Renal cortical epithelial cell (primary cell): ENCODE measurements around the gene MAP2K7. TPM values are rescaled to one million over a fixed set of nuclear protein-coding genes. Genes with fewer than 3 reads are reported as not detected.
A peak's percentile ranks its signal among the peaks of the same experiment; 100 is the strongest.
"Not testable (repeated sequence)": the region's sequence is repeated elsewhere in the genome, so short reads cannot be mapped to it uniquely, and the experiment has no call there.

Experiments used
- DNase-seq: peaks from one replicate; pipeline ENCODE4 v3.0.0-alpha.2; 2011; ENCODE audit warnings: low read depth
- total RNA-seq: library from RNA; depleted of rRNA; stranded (reverse); fragments of >200 nt; gene quantifications from 2 replicates; pipeline ENCODE4 v1.2.3, GENCODE V29; 2014

MAP2K7 gene
- total RNA-seq, 1 donor from 2014 or later, result 19.0 TPM

DNA sequence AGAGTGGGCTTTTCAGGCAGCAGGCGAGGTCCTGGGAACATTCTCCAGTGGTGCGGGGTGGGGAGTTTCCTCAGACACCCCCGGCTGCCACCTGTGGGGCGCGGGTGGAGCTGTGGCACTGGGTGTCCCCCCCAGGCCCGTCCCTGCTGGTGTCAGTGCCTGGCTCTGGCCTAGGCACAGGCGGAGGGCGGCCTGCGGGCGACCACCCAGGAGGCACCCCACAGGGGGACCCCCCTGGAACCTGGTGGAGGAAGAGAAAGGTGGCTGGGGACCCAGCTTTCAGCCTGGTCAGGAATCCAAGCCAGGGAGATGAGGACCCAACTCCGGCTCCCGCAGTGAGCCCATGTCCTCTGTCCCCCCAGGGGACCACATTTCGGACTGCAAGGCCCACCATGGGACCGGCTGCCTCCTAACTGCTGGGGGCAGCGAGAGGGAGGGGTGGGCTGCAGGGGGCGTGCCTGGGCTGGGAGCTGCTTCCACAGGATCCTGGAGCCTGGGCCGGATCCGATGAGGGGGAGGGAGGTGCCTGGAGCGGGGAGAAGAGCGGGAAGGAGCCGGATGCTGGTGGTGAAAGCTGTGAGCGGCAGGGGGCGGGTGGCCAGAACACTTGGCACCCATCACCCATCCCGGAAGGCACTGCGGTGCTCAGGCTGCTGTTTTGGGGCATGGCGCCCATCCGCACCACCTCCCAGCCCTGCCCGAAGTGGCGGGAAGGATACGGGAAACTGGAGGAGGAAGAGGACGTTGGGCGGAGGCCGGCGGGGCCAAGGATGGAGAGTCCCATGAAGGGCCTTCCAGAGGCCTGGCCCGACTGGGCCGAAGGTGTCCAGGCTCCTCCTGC, 27.8 kb downstream of the MAP2K7 start:
- no peak for DNase-seq

DNA sequence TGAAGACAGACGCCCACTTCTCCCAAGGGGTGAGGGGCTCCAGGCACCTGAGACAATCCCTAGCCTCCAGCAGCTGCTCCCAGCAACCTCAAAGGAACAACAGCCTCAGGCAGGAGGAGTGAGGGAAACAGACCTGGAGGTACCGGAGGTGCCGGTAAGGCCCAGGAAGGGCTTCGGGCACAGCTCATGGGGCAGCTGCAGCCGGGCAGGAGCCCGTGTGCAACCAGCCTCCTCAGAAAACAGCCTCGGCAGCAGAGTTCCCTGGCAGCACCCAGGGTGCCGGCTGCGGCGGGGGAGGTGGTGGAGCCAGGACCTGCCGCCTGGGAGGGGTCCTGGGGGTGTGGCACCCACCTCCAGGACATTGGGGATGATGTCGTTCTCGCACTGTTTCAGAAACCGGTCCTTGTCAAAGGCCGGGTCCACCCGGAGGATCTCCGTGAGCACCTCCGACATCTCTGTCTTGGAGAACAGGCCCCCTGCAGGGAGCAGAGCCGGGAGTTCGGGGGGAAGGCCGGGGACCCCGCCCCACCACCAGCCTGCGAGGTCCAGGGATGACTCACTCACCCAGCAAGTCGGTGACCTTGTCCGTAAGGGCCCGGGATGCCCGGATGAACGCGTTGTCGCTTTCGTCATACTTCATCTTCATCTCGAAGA, 28.7 kb downstream of the MAP2K7 start:
- DNase-seq, result no peak

DNA sequence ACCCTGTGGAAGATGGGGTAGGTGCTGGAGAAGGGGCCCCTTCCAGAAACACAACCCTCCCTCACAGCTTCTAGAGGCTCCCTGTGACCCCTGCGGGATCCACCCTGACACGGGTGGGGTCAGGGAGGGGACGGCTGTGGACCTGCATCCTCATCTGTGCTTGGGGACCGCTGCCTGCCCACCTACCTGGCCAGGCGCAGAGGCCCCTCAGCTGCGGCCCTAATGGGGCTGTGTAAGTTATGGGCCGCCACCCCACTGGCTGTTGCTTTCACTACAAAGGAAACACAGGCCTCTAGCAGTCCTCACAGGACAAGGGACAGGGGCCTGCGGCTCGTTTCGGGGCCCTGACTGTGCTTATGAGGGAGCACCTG, 29.2 kb downstream of the MAP2K7 start:
- no peak for DNase-seq

DNA sequence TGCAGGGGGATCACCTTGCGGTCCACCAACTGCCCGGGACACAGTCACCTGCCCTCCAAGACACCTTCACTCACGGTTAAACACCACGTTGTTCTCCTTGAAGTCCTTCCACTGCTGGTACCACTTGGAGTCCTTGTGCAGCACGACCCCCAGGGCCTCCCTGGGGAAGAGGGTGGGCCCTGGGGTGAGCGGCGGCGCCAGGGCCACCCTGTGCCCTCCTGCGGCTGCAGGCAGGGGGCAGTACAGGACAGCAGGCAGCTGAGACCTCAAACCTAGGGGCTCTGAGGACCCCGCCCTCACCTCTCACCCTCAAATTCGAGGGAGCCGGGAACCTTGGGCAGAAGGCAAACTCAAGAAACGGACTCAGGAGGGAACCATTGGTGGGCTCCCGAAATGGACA, 29.7 kb downstream of the MAP2K7 start:
- no peak for DNase-seq

DNA sequence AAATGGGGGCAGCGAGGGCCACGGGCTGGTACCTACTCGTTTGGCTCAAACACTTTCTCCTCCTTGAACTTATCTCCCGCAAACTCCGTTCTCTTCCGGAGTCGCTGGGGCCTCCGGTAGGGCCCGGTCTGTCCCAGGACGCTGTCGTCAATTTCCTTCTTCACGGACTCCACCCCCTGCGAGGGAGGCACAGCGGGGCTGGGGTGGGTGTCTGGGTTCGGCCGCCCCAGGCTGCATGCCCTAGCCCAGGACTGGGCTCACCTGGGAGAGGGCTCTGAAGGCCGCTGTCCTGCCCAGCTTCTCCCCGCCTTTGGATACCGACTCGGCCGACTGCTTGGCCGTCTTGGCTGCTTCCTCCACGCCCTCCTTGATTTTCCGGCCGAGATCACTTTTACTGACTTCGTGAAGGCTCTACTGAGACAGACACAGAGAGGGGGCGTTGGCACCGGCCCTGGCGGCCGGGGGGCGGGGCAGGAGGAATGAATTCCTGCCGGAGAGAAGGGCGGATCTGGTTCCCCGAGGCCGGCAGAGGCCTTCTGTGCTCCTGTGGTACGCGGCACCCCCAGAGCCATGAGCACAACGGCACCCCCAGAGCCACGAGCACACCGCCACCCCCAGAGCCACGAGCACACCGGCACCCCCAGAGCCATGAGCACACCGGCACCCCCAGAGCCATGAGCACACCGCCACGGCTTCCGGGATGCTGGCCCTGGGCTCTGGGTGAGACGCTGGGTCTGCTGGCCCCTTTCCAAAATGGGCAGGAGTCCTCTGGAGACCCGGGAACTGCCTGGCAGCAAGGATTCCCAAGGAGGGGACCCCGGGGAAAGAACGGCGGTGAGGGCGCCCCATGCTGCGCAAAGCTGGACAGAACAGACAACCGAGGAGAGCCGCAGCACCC, 30.4 kb downstream of the MAP2K7 start:
- no peak for DNase-seq

DNA sequence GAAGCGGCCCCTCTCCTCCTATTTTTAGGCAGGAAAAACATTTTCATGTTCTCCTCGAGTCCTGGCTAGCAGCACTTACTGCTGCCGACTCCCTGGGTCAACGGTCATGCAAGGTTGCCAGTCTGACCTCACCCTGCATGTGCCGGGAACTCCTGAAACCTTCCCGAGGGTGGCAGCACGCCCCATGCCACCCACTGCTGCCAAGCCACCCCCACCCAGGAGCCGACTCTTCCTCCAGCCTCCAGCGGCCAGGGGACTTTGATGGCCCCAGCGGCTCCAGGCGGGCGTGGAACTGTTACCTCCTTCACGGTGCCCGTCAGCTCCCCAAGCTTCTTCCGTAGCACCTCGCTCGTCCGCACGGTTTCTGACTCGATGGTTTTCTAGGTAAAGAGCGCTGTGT, 31.1 kb downstream of the MAP2K7 start:
- no peak for DNase-seq

DNA sequence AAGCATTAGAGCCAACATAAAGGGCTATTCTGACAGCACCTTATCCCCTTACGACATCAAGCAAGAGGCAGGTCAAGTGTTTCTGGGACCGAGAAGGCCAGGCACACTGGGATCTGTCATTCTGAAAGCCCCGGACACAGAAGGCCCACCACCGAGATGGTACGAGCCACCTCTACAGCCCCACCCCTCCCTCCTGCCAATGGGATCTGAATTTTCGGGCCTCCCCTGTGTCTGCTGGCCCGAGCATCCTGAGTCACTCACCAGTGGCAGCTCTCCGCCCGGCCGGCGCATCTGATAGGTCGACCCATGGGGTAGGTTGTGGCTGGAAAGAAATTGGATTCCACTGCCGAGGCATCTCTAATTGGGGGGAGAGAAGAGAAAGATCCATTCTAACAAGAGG, 37.2 kb downstream of the MAP2K7 start:
- no peak for DNase-seq

DNA sequence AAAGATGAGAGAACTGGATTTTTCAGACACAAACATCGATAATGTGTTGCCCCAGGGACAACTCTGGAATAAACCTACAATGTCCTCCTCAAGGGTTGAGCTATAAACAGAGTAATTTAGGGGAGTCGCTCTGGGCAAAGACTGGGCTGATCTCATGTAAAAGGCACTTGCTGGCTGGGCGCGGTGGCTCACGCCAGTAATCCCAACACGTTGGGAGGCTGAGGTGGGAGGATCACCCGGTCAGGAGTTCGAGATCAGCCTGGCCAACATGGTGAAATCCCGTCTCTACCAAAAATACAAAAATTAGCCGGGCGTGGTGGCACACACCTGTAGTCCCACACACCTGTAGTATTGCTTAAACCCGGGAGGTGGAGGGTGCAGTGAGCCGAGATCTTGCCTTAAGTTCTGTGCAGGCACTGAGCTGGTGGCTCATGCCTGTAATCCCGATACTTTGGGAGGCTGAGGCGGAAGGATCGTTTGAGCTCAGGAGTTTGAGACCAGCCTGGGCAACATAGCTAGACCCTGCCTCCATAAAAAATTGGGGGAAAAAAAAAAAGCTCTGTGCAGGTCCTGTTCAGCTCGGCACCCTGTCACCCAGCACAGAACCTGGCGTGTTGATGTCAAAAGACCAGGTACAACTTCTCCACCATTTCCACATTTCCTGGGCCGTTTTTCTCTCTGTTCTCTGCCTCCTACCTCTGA, 38.4 kb downstream of the MAP2K7 start:
- no peak for DNase-seq

DNA sequence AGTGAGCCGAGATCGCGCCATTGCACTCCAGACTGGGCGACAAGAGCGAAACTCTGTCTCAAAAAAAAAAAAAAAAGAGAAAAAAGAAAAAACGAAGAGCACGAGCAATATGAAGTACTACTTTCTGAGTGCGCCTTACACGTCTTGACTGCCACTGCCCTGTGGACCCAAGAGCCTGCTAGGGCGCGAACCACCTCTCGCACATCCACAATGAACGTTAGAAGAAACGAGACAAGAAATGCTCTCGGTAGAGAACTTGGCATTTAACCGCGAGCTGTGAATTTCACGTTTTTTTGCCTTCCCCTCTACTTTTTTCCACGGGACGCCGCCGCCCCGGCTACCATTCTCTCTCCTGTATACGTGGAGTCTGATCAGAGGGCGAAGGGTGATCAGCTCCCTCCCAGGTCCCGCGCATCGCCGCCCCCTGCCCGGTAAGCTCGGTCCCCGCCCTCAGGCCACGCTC, 39.3 kb downstream of the MAP2K7 start:
- DNase-seq, result no peak

DNA sequence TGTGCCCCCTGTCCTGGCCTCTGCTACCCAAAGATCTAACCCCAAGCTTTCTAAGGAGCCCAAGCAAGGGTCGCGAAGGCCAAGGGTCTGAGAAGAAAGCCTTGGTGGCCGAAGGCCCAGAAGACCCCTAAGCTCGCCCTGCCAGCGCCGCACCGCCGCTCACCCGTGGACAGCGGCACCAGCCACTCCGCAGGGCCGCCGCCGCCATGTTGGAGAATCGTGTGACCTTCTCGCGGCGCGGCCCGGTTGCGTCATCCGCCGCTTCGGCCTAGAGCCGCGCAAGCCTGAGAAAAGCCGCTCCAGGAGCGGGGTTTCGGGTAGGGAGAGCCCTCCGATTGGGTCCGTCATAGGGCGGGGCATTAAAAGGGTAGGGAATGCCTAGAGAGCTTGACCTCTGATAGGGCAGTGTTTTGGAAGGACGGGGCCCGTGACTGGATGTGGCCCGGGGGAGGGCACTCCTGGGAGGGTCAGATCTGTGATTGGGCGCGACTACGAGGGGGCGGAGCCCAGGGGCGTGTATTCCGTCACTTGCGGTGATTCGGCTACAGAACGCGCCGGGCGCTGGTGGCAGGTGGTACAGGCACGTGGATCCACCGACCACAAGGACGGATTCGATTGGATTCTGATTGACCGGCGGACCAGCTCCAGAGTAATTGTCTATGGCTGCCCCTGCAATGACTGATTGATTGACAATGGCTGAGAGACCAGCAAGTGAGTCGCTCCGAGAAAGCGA, 39.9 kb downstream of the MAP2K7 start, which contains the start of gene TIMM44:
TIMM44 (minus strand) TSS at position 223 of the 733 bp plus-strand sequence; CDS start at position 208, 15 bp downstream.
- DNase-seq, result peak; percentile 98

DNA sequence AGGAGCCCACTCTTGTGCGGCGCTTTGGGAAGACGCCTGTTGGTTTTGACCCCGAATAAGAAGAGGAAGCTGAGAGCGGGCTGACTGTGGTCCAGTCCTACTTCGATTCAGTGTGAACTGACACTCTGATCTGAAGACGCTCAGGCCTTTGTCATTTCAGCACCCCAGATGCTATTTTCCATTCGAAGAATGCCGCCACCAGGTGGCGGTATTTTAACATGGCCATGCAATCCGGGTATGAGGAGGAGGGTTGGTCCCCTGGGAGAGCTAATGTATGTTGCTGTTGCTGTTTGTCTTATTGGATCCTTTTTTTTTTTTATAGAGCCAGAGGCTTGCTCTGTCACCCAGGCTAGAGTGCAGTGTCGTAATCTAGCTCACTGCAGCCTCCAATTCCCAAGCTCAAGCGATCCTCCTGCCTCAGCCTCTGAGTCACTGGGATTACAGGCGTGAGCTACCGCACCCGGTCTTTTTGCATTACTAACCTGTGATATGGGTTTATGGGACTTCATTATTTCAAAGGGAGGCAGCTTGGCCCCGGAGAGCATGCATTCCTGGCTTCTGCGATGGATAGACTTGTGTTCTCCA, 40.6 kb downstream of the MAP2K7 start:
- peak; percentile 82 for DNase-seq

DNA sequence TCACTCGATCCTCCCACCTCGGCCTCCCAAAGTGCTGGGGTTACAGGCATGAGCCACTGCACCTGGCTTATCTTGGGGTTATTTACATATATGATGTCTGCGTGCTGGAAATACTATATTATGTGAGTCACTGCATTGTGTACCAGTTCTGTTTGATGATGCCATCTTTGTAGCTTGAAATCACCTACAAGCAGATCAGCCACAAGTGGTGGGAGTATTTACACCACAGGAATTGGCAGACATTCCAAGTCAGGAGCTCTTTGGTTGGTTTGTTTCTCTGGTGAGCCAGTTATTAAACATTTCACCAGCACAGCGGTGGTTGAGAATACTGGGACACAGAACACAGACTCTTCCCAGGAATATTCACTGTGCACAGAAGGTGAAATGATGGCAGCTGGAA, 44.3 kb downstream of the MAP2K7 start:
- no peak for DNase-seq

DNA sequence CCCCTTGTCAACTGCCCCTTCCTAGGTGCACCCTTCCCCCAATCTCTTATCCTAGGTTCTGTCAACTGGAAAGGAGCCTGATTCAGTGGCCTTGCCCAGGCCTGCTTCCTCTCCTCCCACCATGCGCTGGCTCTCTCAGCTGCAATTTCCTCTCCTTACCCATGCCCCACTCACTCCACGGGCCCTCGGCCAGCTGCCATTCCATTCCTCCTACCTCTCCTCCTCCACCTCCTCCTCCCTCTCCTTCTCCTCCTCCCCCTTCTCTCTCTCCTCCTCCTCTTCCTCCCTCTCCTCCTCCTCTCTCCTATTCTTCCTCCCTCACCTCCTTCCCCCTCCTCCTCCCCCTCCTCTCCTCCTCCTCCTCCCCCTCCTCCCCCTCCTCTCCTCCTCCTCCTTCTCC, 49.4 kb downstream of the MAP2K7 start:
- no peak for DNase-seq

DNA sequence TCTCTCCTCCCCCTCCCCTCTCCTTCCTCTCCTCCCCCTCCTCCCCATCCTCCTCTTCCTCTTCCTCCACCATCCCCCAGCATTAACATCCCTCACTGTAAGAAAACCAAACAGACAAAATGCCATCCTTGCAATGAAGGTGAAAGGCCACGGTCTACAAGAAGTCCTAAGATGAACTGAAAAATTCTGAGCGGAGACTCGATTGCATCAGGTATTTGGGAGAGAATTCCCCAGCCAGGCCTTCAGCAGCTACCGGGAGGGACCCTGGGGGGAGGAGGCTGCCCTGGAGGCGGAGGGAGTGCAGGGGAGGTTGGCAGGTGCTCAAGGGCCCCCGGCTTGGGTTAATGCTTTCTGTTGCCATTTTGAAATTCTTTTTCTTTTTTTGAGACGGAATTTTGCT, 49.9 kb downstream of the MAP2K7 start:
- no peak for DNase-seq

DNA sequence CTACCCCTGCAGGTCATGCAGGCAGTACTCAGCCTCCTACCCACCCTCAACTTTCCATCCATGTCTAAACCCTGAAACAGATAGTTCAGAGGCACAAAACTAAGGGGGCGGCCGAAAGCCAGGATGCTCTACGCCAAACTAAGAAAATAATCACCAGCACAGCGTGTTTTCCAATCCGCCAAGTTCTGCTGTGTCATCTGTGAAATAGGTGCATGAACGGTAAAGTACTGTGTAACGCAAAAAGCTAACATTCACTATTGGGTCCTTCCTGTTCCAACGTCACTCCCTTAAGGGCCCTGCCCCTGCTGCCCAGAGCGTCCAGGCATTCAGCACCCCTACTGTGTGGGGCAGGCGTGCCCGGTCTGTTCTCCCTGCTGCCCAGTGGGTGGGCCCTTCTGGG, 52.0 kb downstream of the MAP2K7 start:
- DNase-seq, result no peak

DNA sequence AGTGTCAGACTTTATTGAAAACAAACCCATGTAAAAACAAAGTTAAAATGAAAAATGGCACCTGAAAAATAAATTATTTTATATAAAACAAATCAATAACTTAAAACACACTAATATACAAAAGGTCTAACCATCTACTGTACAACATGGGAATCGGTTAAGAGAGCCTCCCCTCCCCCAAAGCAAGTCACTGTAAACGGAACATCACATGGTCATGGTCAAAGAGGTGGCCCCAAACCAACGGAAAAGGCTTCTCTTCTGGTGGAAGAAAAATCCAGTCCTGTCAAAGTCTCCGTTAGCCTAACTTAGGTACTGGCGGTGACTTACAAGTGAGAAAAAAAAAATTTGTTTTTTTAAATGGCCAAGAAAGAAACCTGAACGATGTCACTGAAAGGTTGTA, 55.5 kb downstream of the MAP2K7 start:
- DNase-seq, result no peak

DNA sequence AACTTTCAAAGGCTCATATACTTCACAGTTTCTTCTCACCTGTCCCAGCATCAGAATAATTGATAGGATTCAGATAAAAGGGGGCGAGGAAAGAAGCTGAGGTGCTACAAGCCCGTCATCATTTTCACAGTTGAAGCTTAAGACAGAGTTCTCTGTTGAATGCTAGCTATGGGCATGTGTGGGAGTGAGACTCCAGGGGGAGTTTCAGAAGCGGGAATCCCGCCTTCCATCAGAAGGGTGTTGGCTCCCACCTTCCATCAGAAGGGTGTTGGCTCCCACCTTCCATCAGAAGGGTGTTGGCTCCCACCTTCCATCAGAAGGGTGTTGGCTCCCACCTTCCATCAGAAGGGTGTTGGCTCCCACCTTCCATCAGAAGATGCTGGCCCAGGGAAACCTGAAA, 57.4 kb downstream of the MAP2K7 start:
- not testable (repeated sequence) for DNase-seq

DNA sequence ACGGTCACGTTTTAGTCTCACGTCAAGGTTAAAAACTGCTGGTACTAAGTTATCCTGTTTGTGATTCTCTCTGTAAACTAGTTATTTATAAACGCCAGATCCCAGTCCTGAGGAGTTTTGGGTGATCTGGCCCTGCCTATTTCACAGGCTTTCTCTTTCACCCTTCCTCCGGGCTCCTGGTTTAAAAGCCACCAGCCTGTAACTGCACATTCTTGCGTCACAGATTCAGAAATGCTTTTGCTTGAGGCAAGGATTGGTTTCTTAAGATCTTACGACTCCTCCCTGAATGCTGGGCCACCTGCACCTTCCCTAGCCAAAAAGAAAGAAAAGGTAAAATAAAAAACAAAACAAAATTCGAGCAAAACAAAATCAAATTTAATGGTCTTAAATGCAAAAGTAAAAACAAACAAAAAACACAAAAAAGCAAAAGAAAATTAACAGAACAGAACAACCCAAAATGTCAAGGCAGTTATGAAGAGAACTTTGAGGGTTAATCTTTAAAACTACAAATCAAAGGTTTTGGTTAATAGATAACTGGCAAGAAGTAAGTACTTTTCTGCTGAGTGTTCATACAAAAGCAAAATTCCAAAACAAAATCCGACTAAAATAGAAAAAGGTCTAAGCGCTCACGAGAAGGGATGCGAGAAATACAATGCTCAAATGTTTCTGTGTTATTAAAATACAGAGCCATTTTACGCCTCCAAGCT, 58.4 kb downstream of the MAP2K7 start:
- peak; percentile 91 for DNase-seq

DNA sequence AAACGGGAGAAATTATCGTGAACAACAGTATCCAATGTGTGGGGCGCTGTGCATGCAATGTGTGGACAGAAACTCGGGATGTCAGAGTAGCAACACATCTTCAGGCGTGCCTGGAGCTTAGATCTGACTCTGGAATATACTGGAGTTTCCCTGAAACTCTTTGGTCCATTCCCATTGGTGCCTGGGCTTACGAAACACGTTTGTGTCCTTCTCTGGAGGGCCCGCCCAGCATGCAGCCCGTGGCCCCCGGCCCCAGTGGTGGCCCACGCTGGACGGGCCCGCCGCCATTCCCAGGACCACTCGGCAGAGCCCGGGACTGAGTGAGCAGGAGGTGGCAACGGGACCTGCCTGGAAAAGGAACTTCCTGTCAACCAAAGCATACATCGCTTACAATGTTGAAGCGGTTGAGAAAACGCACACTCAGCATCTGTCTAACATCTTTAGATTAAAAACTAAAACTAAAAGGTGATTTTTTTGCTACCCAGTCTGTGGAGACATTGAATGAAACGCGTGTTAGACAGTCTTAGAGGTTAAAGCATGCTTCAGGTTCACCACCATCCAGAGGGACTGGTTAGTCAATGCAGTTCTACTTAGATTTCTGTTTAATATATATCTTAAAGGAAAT, 59.1 kb downstream of the MAP2K7 start:
- peak; percentile 22 for DNase-seq
